Brain pericyte (primary cell): ENCODE measurements around the gene DDI2.

Experiments used
- DNase-seq: peaks from one replicate; pipeline ENCODE4 v3.0.0-alpha.2; 2012; ENCODE audit warnings: low read depth, low spot score

DDI2 gene

GRCh38 chr1:15605398-15606383, 11.6 kb upstream of the DDI2 start:
- DNase-seq: no peak

GRCh38 chr1:15609631-15610030, 7.6 kb upstream of the DDI2 start:
- no peak for DNase-seq

- DNase-seq: no peak
Measured at GRCh38 chr1:15610167-15610566, 7.1 kb upstream of the DDI2 start.

- DNase-seq: no peak
Measured at GRCh38 chr1:15616373-15617172, 685 bp upstream of the DDI2 start.

GRCh38 chr1:15618077-15618654, 908 bp downstream of the DDI2 start:
- no peak for DNase-seq

- DNase-seq: no peak
Measured at GRCh38 chr1:15618655-15619525, 1.6 kb downstream of the DDI2 start.

GRCh38 chr1:15620155-15620545, 2.9 kb downstream of the DDI2 start:
- no peak for DNase-seq

GRCh38 chr1:15620902-15621682, 3.8 kb downstream of the DDI2 start:
- DNase-seq: no peak

- no peak for DNase-seq
Measured at GRCh38 chr1:15621975-15622374, 4.7 kb downstream of the DDI2 start.

- no peak for DNase-seq
Measured at GRCh38 chr1:15622712-15623373, 5.6 kb downstream of the DDI2 start.

- no peak for DNase-seq
Measured at GRCh38 chr1:15623435-15623834, 6.2 kb downstream of the DDI2 start.

GRCh38 chr1:15624133-15624714, 7.0 kb downstream of the DDI2 start:
- DNase-seq: no peak

- no peak for DNase-seq
Measured at GRCh38 chr1:15625056-15625917, 8.0 kb downstream of the DDI2 start.

- DNase-seq: no peak
Measured at GRCh38 chr1:15626269-15626950, 9.2 kb downstream of the DDI2 start.

GRCh38 chr1:15627343-15627988, 10.2 kb downstream of the DDI2 start:
- no peak for DNase-seq

GRCh38 chr1:15628003-15628402, 10.7 kb downstream of the DDI2 start:
- DNase-seq: no peak

- DNase-seq: no peak
Measured at GRCh38 chr1:15633756-15634420, 16.6 kb downstream of the DDI2 start.
